Naive B cell (primary cell): ENCODE results near the gene OR51V1. TPM values are rescaled to one million over a fixed set of nuclear protein-coding genes. Genes with fewer than 3 reads are reported as not detected.

Experiments
- ATAC-seq, 2 donors: fragments of 150-1000 bp; cut with Tn5 transposase; 2 replicates each; pipeline ENCODE4 v1.10.0; 2021; ENCODE audit warnings: low read depth in 2 of 2, mild to moderate bottlenecking in 2 of 2, moderate library complexity in 2 of 2
- DNase-seq: peaks from one replicate; pipeline ENCODE4 v3.0.0; 2022
- H3K27ac Mint-ChIP-seq, 6 donors: one replicate each; pipeline ENCODE4 v1.8.0; 2020 to 2022; ENCODE audit warnings: mild to moderate bottlenecking in 6 of 6, mixed read lengths in 6 of 6, moderate library complexity in 5 of 6, inconsistent platforms in 2 of 6
- H3K27me3 Mint-ChIP-seq, 3 donors: one replicate each; pipeline ENCODE4 v1.8.0; 2021 to 2022; ENCODE audit warnings: mixed read lengths in 3 of 3, mild to moderate bottlenecking in 1 of 3
- H3K36me3 Mint-ChIP-seq, 2 donors: one replicate each; pipeline ENCODE4 v1.8.0; 2020 to 2022; ENCODE audit warnings: mixed read lengths in 2 of 2, inconsistent platforms in 1 of 2, mild to moderate bottlenecking in 1 of 2
- H3K4me1 Mint-ChIP-seq, 3 donors: one replicate each; pipeline ENCODE4 v1.8.0; 2020 to 2022; ENCODE audit warnings: mixed read lengths in 3 of 3, inconsistent platforms in 1 of 3, mild to moderate bottlenecking in 1 of 3, moderate library complexity in 1 of 3
- H3K4me3 Mint-ChIP-seq, 8 donors: one replicate each; pipeline ENCODE4 v1.8.0; 2020 to 2022; ENCODE audit warnings: mild to moderate bottlenecking in 8 of 8, mixed read lengths in 8 of 8, moderate library complexity in 8 of 8, inconsistent platforms in 2 of 8
- H3K9me3 Mint-ChIP-seq, 7 donors: one replicate each; pipeline ENCODE4 v1.8.0; 2020 to 2022; ENCODE audit warnings: mixed read lengths in 7 of 7, mild to moderate bottlenecking in 5 of 7, inconsistent platforms in 2 of 7, moderate library complexity in 1 of 7
- polyA plus RNA-seq, 6 donors: library from polyadenylated mRNA; unstranded; fragments of 300-500 nt; fragmentation: Illumina TruSeq; gene quantifications; one replicate each; pipeline ENCODE4 v1.2.3, GENCODE V29; 2021; ENCODE audit warnings: low read depth in 6 of 6

The OR51V1 gene
- polyA plus RNA-seq, 6 donors from 2014 or later = not detected

- no peak for ATAC-seq
- Mint-ChIP-seq H3K27ac (no peak overlapping the region), H3K27me3 (peaks cover 4 to 16% (median 5%) of the 10 kb centered on the region in 3 donors)
Observed at GRCh38 chr11:5239046-5239445, 38.6 kb upstream of the OR51V1 start.

GRCh38 chr11:5238486-5238885 is 38.0 kb upstream of the OR51V1 start:
- H3K36me3 Mint-ChIP-seq = no peaks in the 10 kb centered on the region
- DNase-seq (no peak), ATAC-seq (no peak)
- H3K27me3 Mint-ChIP-seq = peaks cover 2 to 16% (median 5%) of the 10 kb centered on the region in 3 donors
- H3K9me3 Mint-ChIP-seq = no peaks in the 10 kb centered on the region
- peaks cover 5 to 8% (median 8%) of the 10 kb centered on the region in 3 donors for H3K4me1 Mint-ChIP-seq
- H3K4me3 Mint-ChIP-seq = no peak overlapping the region
- no peak overlapping the region for H3K27ac Mint-ChIP-seq

More at GRCh38 chr11:5239046-5239445, 38.6 kb upstream of the OR51V1 start:
- Mint-ChIP-seq H3K9me3 (no peaks in the 10 kb centered on the region), H3K4me1 (peaks cover 5 to 7% (median 7%) of the 10 kb centered on the region in 3 donors), H3K4me3 (no peak overlapping the region), H3K36me3 (no peaks in the 10 kb centered on the region)
- no peak for DNase-seq

- peaks cover 0 to 16% (median 5%) of the 10 kb centered on the region in 3 donors for H3K27me3 Mint-ChIP-seq
- H3K4me1 Mint-ChIP-seq = peaks cover 5 to 8% (median 8%) of the 10 kb centered on the region in 3 donors
- H3K9me3 Mint-ChIP-seq = no peaks in the 10 kb centered on the region
- no peaks in the 10 kb centered on the region for H3K36me3 Mint-ChIP-seq
- H3K4me3 Mint-ChIP-seq = no peak overlapping the region
- no peak overlapping the region for H3K27ac Mint-ChIP-seq
- DNase-seq (no peak), ATAC-seq (no peak)
Observed at GRCh38 chr11:5237420-5237819, 36.9 kb upstream of the OR51V1 start.

DNA sequence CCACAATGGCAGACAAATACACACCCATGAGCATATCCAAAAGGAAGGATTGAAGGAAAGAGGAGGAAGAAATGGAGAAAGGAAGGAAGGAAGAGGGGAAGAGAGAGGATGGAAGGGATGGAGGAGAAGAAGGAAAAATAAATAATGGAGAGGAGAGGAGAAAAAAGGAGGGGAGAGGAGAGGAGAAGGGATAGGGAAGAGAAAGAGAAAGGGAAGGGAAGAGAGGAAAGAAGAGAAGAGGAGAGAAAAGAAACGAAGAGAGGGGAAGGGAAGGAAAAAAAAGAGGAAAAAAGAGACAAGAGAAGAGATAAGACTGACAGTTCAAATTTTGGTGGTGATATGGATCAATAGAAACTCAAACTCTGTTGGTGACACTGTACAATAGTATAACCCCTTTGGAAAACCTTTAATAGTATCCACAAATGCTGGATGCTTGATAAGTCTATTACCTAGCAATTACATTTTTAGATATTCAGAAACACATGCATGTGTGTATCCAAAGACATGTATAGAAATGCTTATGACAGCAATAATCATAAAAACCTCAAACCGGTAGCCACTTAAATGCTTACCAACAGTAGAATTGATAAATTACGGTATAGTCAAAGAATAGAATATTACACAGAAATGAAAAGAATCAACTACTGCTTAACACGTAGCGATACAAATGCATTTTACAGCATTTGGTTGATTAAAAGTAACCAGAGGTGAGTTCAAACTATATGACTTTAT is 35.0 kb upstream of the OR51V1 start:
- Mint-ChIP-seq H3K9me3 (no peaks in the 10 kb centered on the region), H3K4me1 (peaks cover 5 to 8% (median 8%) of the 10 kb centered on the region in 3 donors), H3K27me3 (peaks cover 0 to 16% (median 5%) of the 10 kb centered on the region in 3 donors), H3K36me3 (no peaks in the 10 kb centered on the region), H3K4me3 (peak overlapping the region in 1 of 8 donors; percentile 36), H3K27ac (no peak overlapping the region)
- no peak for ATAC-seq
- no peak for DNase-seq

DNA sequence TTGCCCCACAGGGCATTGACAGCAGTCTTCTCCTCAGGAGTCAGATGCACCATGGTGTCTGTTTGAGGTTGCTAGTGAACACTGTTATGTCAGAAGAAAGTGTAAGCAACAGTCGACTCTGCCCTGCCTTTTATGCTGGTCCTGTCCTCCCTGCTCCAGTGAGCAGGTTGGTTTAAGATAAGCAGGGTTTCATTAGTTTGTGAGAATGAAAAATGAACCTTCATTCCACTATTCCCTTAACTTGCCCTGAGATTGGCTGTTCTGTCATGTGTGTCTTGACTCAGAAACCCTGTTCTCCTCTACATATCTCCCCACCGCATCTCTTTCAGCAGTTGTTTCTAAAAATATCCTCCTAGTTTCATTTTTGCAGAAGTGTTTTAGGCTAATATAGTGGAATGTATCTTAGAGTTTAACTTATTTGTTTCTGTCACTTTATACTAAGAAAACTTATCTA is 33.9 kb upstream of the OR51V1 start, which contains the start of gene HBD:
TSS of gene HBD (minus strand) at position 103 of the 454 bp plus-strand sequence. CDS start at position 53, 50 bp downstream.
- H3K36me3 Mint-ChIP-seq = no peaks in the 10 kb centered on the region
- no peak for DNase-seq
- H3K27ac Mint-ChIP-seq = no peak within 1 kb of the TSS
- H3K9me3 Mint-ChIP-seq = no peaks in the 10 kb centered on the region
- no peak for ATAC-seq
- H3K4me1 Mint-ChIP-seq = peaks cover 5 to 8% (median 8%) of the 10 kb centered on the region in 3 donors
- H3K4me3 Mint-ChIP-seq = no peak within 1 kb of the TSS
- H3K27me3 Mint-ChIP-seq = peaks cover 0 to 16% (median 5%) of the 10 kb centered on the region in 3 donors

DNA sequence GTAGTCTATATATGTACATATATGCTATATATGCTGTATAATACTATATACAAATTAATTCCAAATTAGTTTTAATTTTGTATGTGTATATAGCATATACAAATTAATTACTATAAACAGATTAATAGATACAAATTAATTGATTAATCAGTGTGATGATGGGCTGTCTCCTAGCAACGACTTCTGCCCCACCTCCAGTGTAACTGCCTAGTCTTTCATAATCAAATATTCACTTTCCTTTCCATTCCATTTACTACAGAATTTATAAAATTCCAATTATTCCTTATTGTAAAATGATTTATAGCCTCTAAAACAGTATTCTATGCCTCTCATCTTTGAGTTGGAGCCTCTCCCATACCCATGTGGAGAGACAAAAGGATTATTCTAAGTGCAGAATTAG is 32.8 kb upstream of the OR51V1 start:
- DNase-seq = no peak

DNA sequence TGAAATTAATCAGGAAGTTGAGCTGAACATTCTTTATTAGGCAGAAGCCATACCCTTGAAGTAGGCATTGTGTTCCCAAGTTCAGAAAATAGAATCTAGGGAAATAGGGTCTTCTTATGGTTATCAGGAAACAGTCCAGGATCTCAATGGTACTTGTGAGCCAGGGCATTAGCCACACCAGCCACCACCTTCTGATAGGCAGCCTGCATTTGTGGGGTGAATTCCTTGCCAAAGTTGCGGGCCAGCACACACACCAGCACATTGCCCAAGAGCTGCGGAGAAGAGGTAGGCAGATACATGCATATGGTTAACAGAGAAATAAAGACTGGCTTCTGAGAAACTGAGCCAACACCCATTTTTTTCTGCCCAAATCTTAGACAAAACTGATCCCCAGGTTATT is 32.3 kb upstream of the OR51V1 start:
- H3K27ac Mint-ChIP-seq = no peak overlapping the region

More for the DNA sequence above, 32.8 kb upstream of the OR51V1 start:
- Mint-ChIP-seq H3K36me3 (no peaks in the 10 kb centered on the region), H3K4me3 (no peak overlapping the region), H3K9me3 (no peaks in the 10 kb centered on the region), H3K27ac (no peak overlapping the region), H3K27me3 (peaks cover 4 to 16% (median 5%) of the 10 kb centered on the region in 3 donors), H3K4me1 (peaks cover 5 to 8% (median 8%) of the 10 kb centered on the region in 3 donors)
- ATAC-seq = no peak

GRCh38 chr11:5232176-5232575 is 31.7 kb upstream of the OR51V1 start:
- Mint-ChIP-seq H3K4me1 (peaks cover 5 to 8% (median 8%) of the 10 kb centered on the region in 3 donors), H3K27me3 (peaks cover 4 to 11% (median 5%) of the 10 kb centered on the region in 3 donors), H3K9me3 (no peaks in the 10 kb centered on the region), H3K4me3 (no peak overlapping the region), H3K27ac (no peak overlapping the region), H3K36me3 (no peaks in the 10 kb centered on the region)
- ATAC-seq = no peak
- no peak for DNase-seq

More for the DNA sequence above, 32.3 kb upstream of the OR51V1 start:
- Mint-ChIP-seq H3K4me1 (peaks cover 5 to 8% (median 8%) of the 10 kb centered on the region in 3 donors), H3K4me3 (no peak overlapping the region), H3K27me3 (peaks cover 4 to 16% (median 5%) of the 10 kb centered on the region in 3 donors), H3K9me3 (no peaks in the 10 kb centered on the region), H3K36me3 (no peaks in the 10 kb centered on the region)
- DNase-seq (no peak), ATAC-seq (no peak)

GRCh38 chr11:5231111-5231510 is 30.6 kb upstream of the OR51V1 start:
- Mint-ChIP-seq H3K27me3 (peaks cover 4 to 11% (median 5%) of the 10 kb centered on the region in 3 donors), H3K4me1 (peaks cover 5 to 8% (median 8%) of the 10 kb centered on the region in 3 donors), H3K4me3 (no peak overlapping the region), H3K36me3 (no peaks in the 10 kb centered on the region), H3K9me3 (no peaks in the 10 kb centered on the region), H3K27ac (no peak overlapping the region)
- no peak for DNase-seq
- no peak for ATAC-seq

GRCh38 chr11:5230266-5230665 is 29.8 kb upstream of the OR51V1 start:
- peaks cover 5 to 8% (median 7%) of the 10 kb centered on the region in 3 donors for H3K4me1 Mint-ChIP-seq
- H3K9me3 Mint-ChIP-seq = no peaks in the 10 kb centered on the region
- DNase-seq = no peak
- no peak for ATAC-seq
- peaks cover 3 to 4% (median 4%) of the 10 kb centered on the region in 3 donors for H3K27me3 Mint-ChIP-seq
- H3K36me3 Mint-ChIP-seq = no peaks in the 10 kb centered on the region
- H3K27ac Mint-ChIP-seq = no peak overlapping the region
- H3K4me3 Mint-ChIP-seq = no peak overlapping the region

DNA sequence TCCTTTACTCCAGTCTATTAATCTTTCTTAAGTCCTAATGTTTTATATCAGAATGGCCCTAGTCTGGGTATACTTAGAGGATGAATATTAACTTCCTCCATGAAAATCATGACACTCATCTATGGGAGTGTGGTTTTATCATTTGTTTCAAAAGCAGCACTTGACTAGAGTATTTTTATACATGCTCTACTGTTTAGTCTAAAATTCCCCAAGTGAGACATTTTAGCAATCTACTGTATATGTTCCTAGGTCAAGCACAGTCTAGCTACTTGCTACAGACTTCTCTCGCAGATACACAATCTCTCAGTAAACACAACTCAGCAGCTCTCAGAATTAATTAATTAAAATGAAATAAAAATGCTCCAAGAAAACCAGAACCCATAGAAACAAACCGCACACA is 29.3 kb upstream of the OR51V1 start:
- Mint-ChIP-seq H3K4me3 (no peak overlapping the region), H3K9me3 (no peaks in the 10 kb centered on the region)

GRCh38 chr11:5229356-5229755 is 28.9 kb upstream of the OR51V1 start:
- Mint-ChIP-seq H3K4me3 (no peak overlapping the region), H3K27me3 (peaks cover 0 to 8% (median 0%) of the 10 kb centered on the region in 3 donors), H3K27ac (no peak overlapping the region), H3K36me3 (no peaks in the 10 kb centered on the region), H3K9me3 (no peaks in the 10 kb centered on the region), H3K4me1 (peaks cover 2 to 4% (median 4%) of the 10 kb centered on the region in 3 donors)
- no peak for DNase-seq
- no peak for ATAC-seq

More for the DNA sequence above, 29.3 kb upstream of the OR51V1 start:
- no peak for ATAC-seq
- Mint-ChIP-seq H3K36me3 (no peaks in the 10 kb centered on the region), H3K27me3 (peaks cover 0 to 6% (median 0%) of the 10 kb centered on the region in 3 donors), H3K27ac (no peak overlapping the region), H3K4me1 (peaks cover 5 to 8% (median 7%) of the 10 kb centered on the region in 3 donors)
- no peak for DNase-seq

- no peak for DNase-seq
- H3K4me1 Mint-ChIP-seq = no peaks in the 10 kb centered on the region
- no peaks in the 10 kb centered on the region for H3K36me3 Mint-ChIP-seq
- H3K9me3 Mint-ChIP-seq = no peaks in the 10 kb centered on the region
- no peak overlapping the region for H3K27ac Mint-ChIP-seq
- peaks cover 0 to 8% (median 0%) of the 10 kb centered on the region in 3 donors for H3K27me3 Mint-ChIP-seq
- no peak for ATAC-seq
- no peak overlapping the region for H3K4me3 Mint-ChIP-seq
Observed at GRCh38 chr11:5228124-5228523, 27.6 kb upstream of the OR51V1 start.

- DNase-seq = no peak
- Mint-ChIP-seq H3K4me1 (no peaks in the 10 kb centered on the region), H3K9me3 (no peaks in the 10 kb centered on the region), H3K27ac (no peak overlapping the region), H3K27me3 (peaks cover 0 to 8% (median 0%) of the 10 kb centered on the region in 3 donors), H3K36me3 (no peaks in the 10 kb centered on the region), H3K4me3 (no peak overlapping the region)
- ATAC-seq = no peak
Observed at GRCh38 chr11:5227681-5228080, 27.2 kb upstream of the OR51V1 start.
